Measurements from ENCODE around the gene IPO11. TPM values are rescaled to one million over a fixed set of nuclear protein-coding genes. Genes with fewer than 3 reads are reported as not detected.
"Not testable (repeated sequence)": the region's sequence is repeated elsewhere in the genome, so short reads cannot be mapped to it uniquely, and the experiment has no call there.

Gene IPO11
- total RNA-seq, 1 donor from 2014 or later, result 39.9 TPM

GRCh38 chr5:62616615-62617277, 204.2 kb downstream of the IPO11 start:
- intact Hi-C loops (cut with DNase I), result no loop called here
- no peak for ATAC-seq

GRCh38 chr5:62617943-62618342, 205.4 kb downstream of the IPO11 start:
- DNase-seq (ENCODE audit: low spot score) (no peak), ATAC-seq (no peak)
- intact Hi-C loops (cut with DNase I), result no loop called here

More at GRCh38 chr5:62616615-62617277, 204.2 kb downstream of the IPO11 start:
- DNase-seq (ENCODE audit: low spot score), result no peak

GRCh38 chr5:62620761-62621160, 208.2 kb downstream of the IPO11 start:
- intact Hi-C loops (cut with DNase I), result no loop called here

GRCh38 chr5:62621280-62621679, 208.7 kb downstream of the IPO11 start:
- no peak for ATAC-seq
- intact Hi-C loops (cut with DNase I), result no loop called here

More at GRCh38 chr5:62620761-62621160, 208.2 kb downstream of the IPO11 start:
- ATAC-seq (no peak), DNase-seq (ENCODE audit: low spot score) (no peak)

GRCh38 chr5:62623271-62623670, 210.7 kb downstream of the IPO11 start:
- no peak for ATAC-seq
- no peak for DNase-seq (ENCODE audit: low spot score)
- intact Hi-C loops (cut with DNase I), result no loop called here

More at GRCh38 chr5:62621280-62621679, 208.7 kb downstream of the IPO11 start:
- DNase-seq (ENCODE audit: low spot score), result no peak

GRCh38 chr5:62624436-62624835, 211.9 kb downstream of the IPO11 start:
- DNase-seq (ENCODE audit: low spot score); intact Hi-C loops (cut with DNase I); ATAC-seq: not testable (repeated sequence)

DNA sequence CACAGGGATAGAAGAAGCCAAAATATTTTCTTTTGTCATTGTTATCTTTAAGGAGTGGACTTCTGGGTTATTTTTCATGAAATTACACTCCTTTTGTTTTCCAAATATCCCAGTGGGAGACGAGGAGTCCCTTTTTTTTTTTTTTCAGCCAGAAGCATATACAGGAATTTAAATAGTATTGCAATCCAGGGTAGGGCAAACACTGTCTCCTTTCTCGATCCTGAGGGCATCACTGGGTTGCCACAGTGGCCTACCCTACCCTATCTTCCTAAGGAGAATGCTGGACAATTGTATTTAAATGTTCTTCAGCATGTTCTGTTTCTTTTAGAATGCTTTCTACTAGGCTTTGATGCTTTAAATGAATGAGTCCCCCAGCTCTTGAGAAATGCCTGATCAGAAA, 214.0 kb downstream of the IPO11 start:
- intact Hi-C loops (cut with DNase I), result no loop called here
- DNase-seq (ENCODE audit: low spot score), result no peak
- ATAC-seq, result no peak

- intact Hi-C loops (cut with DNase I), result no loop called here
- DNase-seq (ENCODE audit: low spot score), result no peak
- no peak for ATAC-seq
These were observed 214.6 kb downstream of the IPO11 start for GRCh38 chr5:62627121-62627520.

DNA sequence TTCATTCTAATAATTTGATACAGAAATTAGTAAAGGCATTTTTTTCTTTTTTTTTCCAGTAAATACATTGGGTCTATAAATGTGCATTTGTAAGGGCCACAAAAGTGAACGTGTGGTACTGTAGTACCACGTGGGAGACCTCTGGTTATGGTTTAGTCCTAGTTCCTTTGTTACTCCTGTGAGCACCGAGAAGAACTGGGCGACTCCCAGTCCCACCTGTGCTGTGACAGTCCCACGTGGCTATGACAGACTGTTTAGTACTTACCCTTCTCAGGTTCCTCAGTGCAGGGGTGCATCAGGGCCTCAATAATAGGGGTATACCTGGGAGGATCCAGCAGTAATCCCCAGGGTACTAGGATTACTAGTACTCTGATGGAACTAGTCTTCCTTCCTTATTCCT, 215.3 kb downstream of the IPO11 start:
- no peak for DNase-seq (ENCODE audit: low spot score)
- no peak for ATAC-seq
- intact Hi-C loops (cut with DNase I), result no loop called here

GRCh38 chr5:62631909-62632580, 219.5 kb downstream of the IPO11 start:
- DNase-seq (ENCODE audit: low spot score), result no peak
- intact Hi-C loops (cut with DNase I), result no loop called here
- ATAC-seq, result no peak

DNA sequence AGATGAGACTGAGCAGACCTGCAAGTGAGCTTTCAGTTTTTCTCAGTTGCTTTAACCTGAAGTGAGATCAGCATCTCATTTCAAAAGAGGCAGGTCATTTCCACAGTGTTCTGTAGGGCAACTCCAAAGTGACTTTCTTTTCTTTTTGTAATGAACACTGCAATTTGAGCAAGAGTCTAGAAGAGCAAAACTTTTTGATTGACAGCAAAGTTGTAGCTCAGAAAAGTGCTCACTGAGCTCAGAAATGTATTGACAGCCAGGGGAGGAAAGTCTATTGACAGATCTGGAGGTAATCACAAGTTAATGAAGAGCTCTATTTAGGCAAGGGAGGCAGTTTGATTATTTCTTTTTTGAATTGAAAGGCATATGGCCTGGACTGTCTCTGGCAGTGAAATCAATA, 220.7 kb downstream of the IPO11 start:
- intact Hi-C loops (cut with DNase I), result no loop called here
- ATAC-seq (no peak), DNase-seq (ENCODE audit: low spot score) (no peak)

- ATAC-seq (no peak), DNase-seq (ENCODE audit: low spot score) (no peak)
- intact Hi-C loops (cut with DNase I), result no loop called here
These were observed 227.9 kb downstream of the IPO11 start for GRCh38 chr5:62640446-62640845.

DNA sequence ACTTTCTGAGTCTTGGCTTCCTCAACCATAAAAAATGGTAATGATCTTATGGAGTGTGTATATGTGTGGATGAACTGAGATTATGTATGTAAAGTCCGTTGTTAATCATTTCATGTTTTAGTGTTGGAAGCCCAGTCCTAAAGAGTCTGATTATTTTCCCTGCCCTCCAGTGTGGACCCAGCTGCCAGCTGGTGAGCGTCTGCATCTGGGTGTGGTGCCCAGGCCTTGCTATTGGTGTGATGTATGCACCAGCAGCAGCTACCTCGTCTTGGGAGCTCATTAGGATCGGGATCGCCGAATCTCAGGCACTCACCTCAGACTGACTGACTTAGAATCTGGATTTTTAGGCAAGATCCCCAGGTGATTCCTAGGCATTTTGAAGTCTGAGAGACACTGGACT, 229.9 kb downstream of the IPO11 start:
- intact Hi-C loops (cut with DNase I), result no loop called here
- DNase-seq (ENCODE audit: low spot score), result no peak
- no peak for ATAC-seq

- ATAC-seq (no peak), DNase-seq (ENCODE audit: low spot score) (no peak)
- intact Hi-C loops (cut with DNase I), result no loop called here
These were observed 231.2 kb downstream of the IPO11 start for GRCh38 chr5:62643556-62644451.

DNA sequence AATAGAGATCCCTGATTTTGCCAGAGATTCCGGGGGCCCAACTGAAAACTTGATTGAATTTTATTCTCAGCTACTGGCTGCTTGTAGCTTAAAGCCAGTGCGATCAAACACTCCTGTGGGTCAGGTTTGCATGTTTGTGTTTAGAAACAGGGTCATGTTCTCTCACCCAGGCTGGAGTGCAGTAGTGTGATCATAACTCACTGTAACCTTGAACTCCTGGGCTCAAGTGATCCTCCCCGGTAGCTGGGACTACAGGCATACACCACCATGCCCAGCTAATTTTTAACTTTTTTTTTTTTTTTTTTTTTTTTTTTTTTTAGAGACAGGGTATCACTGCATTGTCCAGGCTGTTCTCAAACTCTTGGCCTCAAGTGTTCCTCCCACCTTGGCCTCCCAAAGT, 232.7 kb downstream of the IPO11 start:
- intact Hi-C loops (cut with DNase I), result no loop called here
- DNase-seq (ENCODE audit: low spot score) (no peak), ATAC-seq (no peak)

DNA sequence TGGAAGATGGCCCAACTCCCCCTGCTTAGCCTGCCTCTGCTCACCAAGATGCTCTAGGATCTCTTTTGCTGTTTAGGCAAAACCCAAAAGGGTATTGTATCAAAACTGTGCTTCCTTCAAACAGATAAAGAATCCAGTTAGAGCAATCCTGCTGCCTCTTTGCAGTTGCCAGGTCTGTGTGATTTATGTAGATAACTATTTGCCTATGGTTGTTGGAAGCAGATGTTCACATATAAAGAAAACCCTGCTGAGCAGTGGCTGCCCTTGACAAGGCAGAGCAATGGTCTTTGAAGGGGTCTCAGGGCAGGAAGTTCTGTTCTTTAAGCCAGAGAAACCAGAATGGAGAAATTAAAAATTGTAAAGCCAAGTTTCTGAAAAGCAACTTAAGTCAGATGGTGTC, 234.7 kb downstream of the IPO11 start:
- ATAC-seq (no peak), DNase-seq (ENCODE audit: low spot score) (no peak)
- intact Hi-C loops (cut with DNase I), result no loop called here

- DNase-seq (ENCODE audit: low spot score) (no peak), ATAC-seq (no peak)
- intact Hi-C loops (cut with DNase I), result no loop called here
These were observed 236.5 kb downstream of the IPO11 start for GRCh38 chr5:62649025-62649424.

GRCh38 chr5:62649476-62650113, 237.0 kb downstream of the IPO11 start:
- no peak for DNase-seq (ENCODE audit: low spot score)
- intact Hi-C loops (cut with DNase I), result no loop called here
- peak; percentile 66 for ATAC-seq

DNA sequence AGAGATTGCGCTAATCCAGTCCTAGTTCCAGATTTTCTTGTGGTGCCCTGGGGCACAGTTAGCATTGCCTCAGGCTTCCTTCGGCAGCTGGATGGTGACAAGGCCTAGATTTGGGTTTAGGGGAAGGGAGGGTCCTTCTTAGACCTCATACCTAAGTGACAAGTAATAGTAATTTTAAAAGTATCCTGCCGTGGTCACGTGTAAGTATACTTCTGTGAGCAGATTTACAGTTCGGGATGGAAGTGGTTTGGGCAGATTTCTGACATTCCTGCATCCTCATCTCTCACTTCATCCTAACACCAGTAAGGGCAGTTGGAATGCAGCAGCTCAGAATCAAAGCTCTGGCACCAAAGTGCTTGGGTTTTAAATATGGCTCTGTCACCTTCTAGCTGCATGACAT, 237.6 kb downstream of the IPO11 start:
- no peak for DNase-seq (ENCODE audit: low spot score)
- intact Hi-C loops (cut with DNase I), result no loop called here
- ATAC-seq, result no peak

Measured in sciatic nerve (tissue), 2 donors.